ENCODE measurements around the gene FRZB.
"Not testable (repeated sequence)": the region's sequence is repeated elsewhere in the genome, so short reads cannot be mapped to it uniquely, and the experiment has no call there.

Gene FRZB

GRCh38 chr2:182890773-182891378 is 24.4 kb upstream of the FRZB start:
- no peak for DNase-seq (ENCODE audit: low read depth)

DNA sequence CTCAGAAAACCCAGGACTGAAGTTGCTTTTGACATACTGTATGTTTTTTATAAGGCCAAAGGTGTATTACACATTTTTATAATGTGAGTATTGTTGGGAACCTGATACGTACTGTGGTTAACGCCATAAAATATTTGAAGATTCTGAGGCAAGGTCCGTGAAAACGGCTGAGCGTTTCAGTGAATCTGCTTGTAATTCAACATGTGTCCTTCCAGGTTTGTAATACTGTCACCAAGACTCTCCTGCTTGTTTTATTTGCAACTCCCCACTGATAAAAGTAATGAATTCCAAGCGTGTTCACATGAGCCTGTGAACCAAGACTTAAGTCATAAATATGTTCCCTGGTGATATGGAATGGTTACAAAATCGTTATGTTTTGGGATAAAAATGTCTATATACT is 23.9 kb upstream of the FRZB start:
- DNase-seq (ENCODE audit: low read depth): no peak

GRCh38 chr2:182887753-182888415 is 21.4 kb upstream of the FRZB start:
- DNase-seq (ENCODE audit: low read depth): no peak

DNA sequence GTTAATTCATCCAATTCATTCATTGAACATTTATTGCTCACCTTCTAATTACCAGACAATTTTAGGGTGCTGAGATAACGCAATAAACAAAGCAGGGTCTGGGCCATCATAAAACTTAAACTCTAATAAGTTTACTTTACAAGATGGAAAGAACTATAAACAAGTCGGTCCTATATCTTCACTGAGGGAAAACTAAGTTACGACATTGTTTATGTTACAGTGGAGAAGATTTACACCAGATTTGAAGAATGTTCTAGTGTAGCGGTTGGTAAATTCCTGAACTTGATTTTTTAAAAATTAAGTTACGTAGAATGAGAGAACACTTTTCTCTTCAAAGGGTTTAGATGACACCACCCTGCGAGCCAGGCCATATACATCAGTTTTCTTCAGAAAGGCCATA is 20.7 kb upstream of the FRZB start:
- DNase-seq (ENCODE audit: low read depth): no peak

- no peak for DNase-seq (ENCODE audit: low read depth)
Observed at GRCh38 chr2:182885771-182886170, 19.3 kb upstream of the FRZB start.

- DNase-seq (ENCODE audit: low read depth): no peak
Observed at GRCh38 chr2:182883451-182883850, 17.0 kb upstream of the FRZB start.

DNA sequence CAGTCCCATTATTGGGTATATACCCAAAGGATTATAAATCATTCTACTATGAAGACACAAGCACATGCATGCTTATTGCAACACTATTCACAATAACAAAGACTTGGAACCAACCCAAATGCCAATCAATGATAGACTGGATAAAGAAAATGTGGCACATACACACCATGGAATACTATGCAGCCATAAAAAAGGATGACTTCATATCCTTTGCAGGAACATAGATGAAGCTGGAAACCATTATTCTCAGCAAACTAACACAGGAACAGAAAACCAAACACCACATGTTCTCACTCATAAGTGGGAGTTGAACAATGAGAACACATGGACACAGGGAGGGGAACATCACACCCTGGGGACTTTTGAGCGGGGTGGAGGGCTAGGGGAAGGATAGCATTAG is 13.7 kb upstream of the FRZB start:
- not testable (repeated sequence) for DNase-seq (ENCODE audit: low read depth)

- DNase-seq (ENCODE audit: low read depth): not testable (repeated sequence)
Observed at GRCh38 chr2:182876653-182877052, 10.2 kb upstream of the FRZB start.

DNA sequence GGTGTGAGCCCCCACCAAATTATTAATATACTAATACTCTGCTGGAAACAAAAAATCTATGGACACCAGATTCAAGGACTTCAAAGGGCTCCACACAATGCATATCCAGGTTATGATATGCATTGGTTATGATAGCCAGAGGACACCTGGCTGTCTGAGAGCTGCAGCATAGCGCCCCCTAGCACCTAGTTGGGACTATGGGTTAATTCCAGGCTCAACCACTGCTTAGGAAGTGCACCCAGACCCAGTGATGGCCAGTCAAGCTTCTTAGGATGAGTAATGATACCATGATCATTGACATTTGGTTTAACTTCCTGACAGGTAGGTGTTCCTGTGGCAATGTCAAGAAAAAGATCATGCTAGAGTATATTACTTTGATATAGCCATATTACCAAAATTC is 3.8 kb upstream of the FRZB start:
- no peak for DNase-seq (ENCODE audit: low read depth)

- DNase-seq (ENCODE audit: low read depth): no peak
Observed at GRCh38 chr2:182868054-182868796, 1.8 kb upstream of the FRZB start.

DNA sequence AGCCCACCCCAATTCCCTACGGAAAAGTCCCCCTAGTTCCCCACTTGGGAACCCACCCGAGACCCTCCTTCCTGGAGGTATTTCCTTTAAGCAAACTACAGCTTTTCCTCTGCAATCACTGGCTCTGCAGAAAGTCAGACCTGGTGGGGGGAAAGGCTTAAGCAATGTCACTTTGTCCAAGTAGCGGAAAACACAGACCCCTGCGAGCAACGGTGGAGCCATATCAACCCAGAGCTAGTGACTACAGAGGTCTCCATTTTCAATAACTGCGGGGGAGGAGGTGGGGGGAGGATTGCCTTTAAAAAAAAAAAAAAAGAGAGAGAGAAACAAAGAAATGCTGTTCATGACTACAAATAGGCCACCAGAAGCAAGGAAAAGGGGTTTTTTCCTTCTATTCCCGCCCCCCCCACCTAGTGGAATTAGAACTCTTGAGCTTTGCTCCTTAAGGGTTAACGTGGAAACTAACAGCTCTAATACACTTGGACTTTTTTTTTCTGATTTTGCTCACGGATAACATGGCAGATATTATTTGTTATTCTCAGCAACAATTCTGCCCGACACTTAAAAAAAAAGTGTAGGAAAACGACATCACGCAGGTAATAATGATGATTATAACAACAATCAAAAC is 1.1 kb upstream of the FRZB start:
- no peak for DNase-seq (ENCODE audit: low read depth)

GRCh38 chr2:182866095-182866460 is 359 bp downstream of the FRZB start:
- no peak for DNase-seq (ENCODE audit: low read depth)

- no peak for DNase-seq (ENCODE audit: low read depth)
Observed at GRCh38 chr2:182864949-182865570, 1.4 kb downstream of the FRZB start.

- no peak for DNase-seq (ENCODE audit: low read depth)
Observed at GRCh38 chr2:182863642-182864041, 2.8 kb downstream of the FRZB start.

DNA sequence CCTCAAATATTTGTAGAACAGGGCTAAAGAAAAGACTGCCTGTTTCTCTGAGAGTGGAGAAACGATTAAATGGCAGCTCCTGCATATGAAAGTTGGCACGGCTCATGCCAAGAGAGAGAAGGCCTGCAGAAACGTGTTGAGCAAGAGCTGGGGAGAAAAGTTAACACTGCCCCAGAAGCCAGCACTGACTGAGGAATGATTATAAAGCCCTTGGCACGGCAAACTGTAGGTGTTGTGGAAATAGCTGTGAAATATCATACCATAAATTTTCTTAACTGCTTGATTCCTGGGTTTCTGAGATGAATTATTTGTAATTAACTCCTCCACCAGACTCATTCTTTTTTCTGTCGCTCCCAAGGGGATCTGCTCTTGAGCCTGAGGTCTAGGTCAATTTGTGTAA is 4.3 kb downstream of the FRZB start:
- no peak for DNase-seq (ENCODE audit: low read depth)

GRCh38 chr2:182860858-182861257 is 5.6 kb downstream of the FRZB start:
- no peak for DNase-seq (ENCODE audit: low read depth)

DNA sequence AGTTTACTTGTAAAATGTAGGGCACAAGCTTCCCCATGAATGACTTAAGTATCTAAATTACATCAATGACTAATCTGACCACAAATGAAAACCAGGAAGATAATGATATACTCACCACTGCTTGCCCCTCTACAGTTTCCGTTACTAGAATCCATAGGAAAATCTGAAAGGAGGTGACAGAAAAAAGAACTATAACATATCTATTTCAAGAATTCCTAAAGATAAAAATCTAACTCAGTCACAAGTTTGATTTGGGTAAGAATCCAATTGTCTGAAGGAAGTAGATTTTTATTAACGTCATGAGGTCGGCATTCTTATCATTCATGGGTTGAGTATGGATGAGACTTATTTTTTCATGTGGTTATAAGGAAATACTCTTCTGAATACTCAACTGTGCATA is 7.8 kb downstream of the FRZB start:
- DNase-seq (ENCODE audit: low read depth): no peak

DNA sequence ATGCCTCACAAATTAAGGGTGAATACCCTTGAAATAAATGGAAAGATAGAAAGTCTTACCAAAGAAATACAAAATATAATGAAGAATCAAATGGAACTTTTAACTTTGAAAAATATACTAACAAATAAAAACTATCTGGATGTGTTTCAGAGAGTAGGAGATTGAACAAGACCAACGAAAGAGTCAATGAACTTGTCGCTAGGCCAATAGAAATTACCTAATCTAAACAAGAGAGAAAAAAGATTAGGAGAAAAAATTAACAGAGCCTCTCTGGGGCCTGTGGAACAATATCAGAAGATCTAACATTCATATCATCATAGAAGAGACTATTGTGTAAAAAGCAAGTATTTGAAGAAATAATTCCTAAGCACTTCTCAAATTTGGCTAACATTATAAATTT is 11.1 kb downstream of the FRZB start:
- no peak for DNase-seq (ENCODE audit: low read depth)

- no peak for DNase-seq (ENCODE audit: low read depth)
Observed at GRCh38 chr2:182854375-182855105, 11.9 kb downstream of the FRZB start.

DNA sequence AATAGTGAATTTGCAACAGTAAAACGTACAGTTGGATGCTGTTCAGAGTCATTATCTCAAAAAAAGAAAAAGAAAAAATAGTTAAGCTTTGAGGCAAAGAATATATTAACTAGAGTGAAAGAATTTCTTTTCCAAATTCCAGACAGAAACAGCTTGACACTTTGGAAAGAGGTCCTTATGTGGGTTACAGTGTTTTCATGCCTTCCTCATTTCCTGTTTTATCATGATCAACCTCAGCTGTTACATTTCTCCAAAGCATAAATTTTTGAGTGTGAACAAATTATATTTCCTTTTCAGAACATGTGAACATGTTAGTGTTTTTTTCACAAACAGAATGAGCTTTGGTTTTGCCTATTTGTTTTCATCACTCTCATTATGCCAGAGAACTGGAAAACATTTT is 13.6 kb downstream of the FRZB start:
- no peak for DNase-seq (ENCODE audit: low read depth)

DNA sequence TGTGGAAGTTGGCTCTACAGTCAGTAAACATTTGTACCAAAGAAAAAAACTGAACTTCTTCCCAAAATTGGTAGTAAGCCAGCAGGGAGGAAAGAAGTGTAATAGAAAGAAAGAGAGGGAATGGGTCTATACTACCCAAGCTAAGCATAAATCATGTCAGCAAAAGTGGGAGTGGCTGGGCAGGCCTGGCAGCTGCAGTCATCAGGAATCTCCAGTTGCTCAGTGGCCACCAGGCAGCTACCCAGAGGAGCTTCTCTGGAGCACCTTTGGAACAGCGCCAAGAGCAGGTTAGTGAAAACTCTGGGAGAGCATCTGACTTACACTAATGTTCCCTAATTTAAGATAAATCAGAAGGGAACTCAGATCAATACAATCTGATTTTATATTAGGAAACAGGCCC is 14.3 kb downstream of the FRZB start:
- DNase-seq (ENCODE audit: low read depth): no peak
